Tibial nerve (tissue), 4 donors: ENCODE data around the gene TMEM132D. TPM values are rescaled to one million over a fixed set of nuclear protein-coding genes. Genes with fewer than 3 reads are reported as not detected.

Experiments used
- DNase-seq, 2 donors: peaks; one replicate each; pipeline ENCODE4 v3.0.0-alpha.2; 2019; ENCODE audit warnings: low spot score in 2 of 2
- H3K27ac ChIP-seq, 4 donors: fragments of 200-600 bp; sonication (generic) in 3 of 4; one replicate each; pipeline ENCODE4 v1.5.1; 2017 to 2019; ENCODE audit warnings: mild to moderate bottlenecking in 1 of 4
- H3K27me3 ChIP-seq, 2 donors: fragments of 200-600 bp; sonication (generic) in 1 of 2; one replicate each; pipeline versions ENCODE4 v1.5.1 to v1.6.0; 2017 to 2019
- H3K36me3 ChIP-seq, 3 donors: fragments of 200-600 bp; sonication (generic); one replicate each; pipeline ENCODE4 v1.5.1; 2018 to 2019
- H3K4me1 ChIP-seq, 4 donors: fragments of 200-600 bp; sonication (generic) in 3 of 4; one replicate each; pipeline ENCODE4 v1.5.1; 2017 to 2019
- H3K4me3 ChIP-seq, 4 donors: fragments of 200-600 bp; sonication (generic) in 3 of 4; one replicate each; pipeline ENCODE4 v1.5.1; 2017 to 2019; ENCODE audit warnings: mild to moderate bottlenecking in 1 of 4, moderate library complexity in 1 of 4
- H3K9me3 ChIP-seq, 4 donors: fragments of 200-600 bp; sonication (generic) in 3 of 4; one replicate each; pipeline ENCODE4 v1.5.1; 2017 to 2019
- CTCF ChIP-seq, 5 experiments: fragments of 200-600 bp in 3 of 5; fragments of 450-650 bp in 2 of 5; sonication (generic) in 3 of 5; IDR thresholded peaks; one replicate each; pipeline ENCODE4 v1.5.1; 2016 to 2019; ENCODE audit warnings: antibody characterized with exemption in 5 of 5, mild to moderate bottlenecking in 3 of 5, moderate library complexity in 2 of 5
- EP300 ChIP-seq, 2 donors: sonication (generic); formaldehyde crosslinking; IDR thresholded peaks; one replicate each; pipeline ENCODE4 v1.6.1; 2017; ENCODE audit warnings: antibody characterized with exemption in 2 of 2, mild to moderate bottlenecking in 1 of 2
- POLR2A ChIP-seq, 2 donors: fragments of 450-650 bp; IDR thresholded peaks; one replicate each; pipeline ENCODE4 v1.6.1; 2017; ENCODE audit warnings: antibody characterized with exemption in 2 of 2, mild to moderate bottlenecking in 2 of 2, moderate library complexity in 2 of 2
- WGBS, 2 donors: methylation state at CpG; one replicate each; pipeline ENCODE4 v1.1.5; 2018; 5-methylcytosine and 5-hydroxymethylcytosine counted together
- total RNA-seq, 4 donors: library from RNA; depleted of rRNA; stranded (reverse); fragments of >200 nt; gene quantifications; one replicate each; pipeline ENCODE4 v1.1.0, GENCODE V29; 2016

Gene TMEM132D
- under 1 TPM in 2 of 4 donors, not detected in 2; under 0.01 to 0.21 TPM for total RNA-seq

- no peak within 1 kb of the TSS for H3K27ac ChIP-seq
- H3K4me1 ChIP-seq: peaks cover 0 to 5% (median 0%) of the 10 kb centered on the region in 4 donors
- H3K9me3 ChIP-seq: no peaks in the 10 kb centered on the region
- 3 to 4% methylated on average over 10 to 48 of the region's 77 CpGs for WGBS, 2 donors
- H3K27me3 ChIP-seq: peaks cover 0 to 9% of the 10 kb centered on the region in 2 donors
- TF ChIP-seq CTCF (IDR thresholded peaks at IDR 0.05) (no peak), EP300 (IDR thresholded peaks at IDR 0.05) (no peak), POLR2A (IDR thresholded peaks at IDR 0.05) (no peak)
- H3K4me3 ChIP-seq: no peak within 1 kb of the TSS
- no peaks in the 10 kb centered on the region for H3K36me3 ChIP-seq
- no peak for DNase-seq
These were observed at the start of gene TMEM132D for GRCh38 chr12:129903956-129904829. Gene TMEM132D, minus strand, starts transcription at chr12:129904025.

GRCh38 chr12:129949651-129950050 is 45.8 kb upstream of the TMEM132D start:
- TF ChIP-seq CTCF (IDR thresholded peaks at IDR 0.05): no peak
- TF ChIP-seq EP300 (IDR thresholded peaks at IDR 0.05): no peak
- no peak for TF ChIP-seq POLR2A (IDR thresholded peaks at IDR 0.05)
- no peaks in the 10 kb centered on the region for H3K27me3 ChIP-seq
- DNase-seq: no peak
- H3K36me3 ChIP-seq: no peaks in the 10 kb centered on the region
- H3K4me1 ChIP-seq: no peaks in the 10 kb centered on the region
- H3K4me3 ChIP-seq: no peak overlapping the region
- WGBS, 2 donors: 86 to 90% methylated on average over 16 of the region's 16 CpGs
- H3K9me3 ChIP-seq: peaks cover 0 to 17% (median 0%) of the 10 kb centered on the region in 4 donors
- H3K27ac ChIP-seq: no peak overlapping the region

- Histone ChIP-seq H3K9me3 (peaks cover 0 to 4% (median 0%) of the 10 kb centered on the region in 4 donors), H3K4me3 (no peak overlapping the region), H3K27ac (no peak overlapping the region), H3K27me3 (no peaks in the 10 kb centered on the region), H3K36me3 (no peaks in the 10 kb centered on the region), H3K4me1 (no peaks in the 10 kb centered on the region)
- TF ChIP-seq POLR2A (IDR thresholded peaks at IDR 0.05) (no peak), CTCF (IDR thresholded peaks at IDR 0.05) (no peak), EP300 (IDR thresholded peaks at IDR 0.05) (no peak)
- DNase-seq: no peak
- WGBS, 2 donors: 28 to 44% methylated on average over 9 of the region's 9 CpGs
These were observed 37.8 kb upstream of the TMEM132D start for GRCh38 chr12:129941618-129942017.

- Histone ChIP-seq H3K4me3 (no peak overlapping the region), H3K36me3 (no peaks in the 10 kb centered on the region), H3K9me3 (peaks cover 0 to 21% (median 0%) of the 10 kb centered on the region in 4 donors), H3K4me1 (no peaks in the 10 kb centered on the region), H3K27ac (no peak overlapping the region), H3K27me3 (no peaks in the 10 kb centered on the region)
- TF ChIP-seq CTCF (IDR thresholded peaks at IDR 0.05) (no peak), EP300 (IDR thresholded peaks at IDR 0.05) (no peak), POLR2A (IDR thresholded peaks at IDR 0.05) (no peak)
- DNase-seq: no peak
- WGBS, 2 donors: 48 to 49% methylated on average over 7 of the region's 7 CpGs
These were observed 34.3 kb upstream of the TMEM132D start for GRCh38 chr12:129938089-129938488.

- Histone ChIP-seq H3K9me3 (peaks cover 0 to 25% (median 0%) of the 10 kb centered on the region in 4 donors), H3K27ac (no peak overlapping the region), H3K4me1 (no peaks in the 10 kb centered on the region), H3K36me3 (no peaks in the 10 kb centered on the region), H3K4me3 (no peak overlapping the region), H3K27me3 (no peaks in the 10 kb centered on the region)
- no peak for DNase-seq
- TF ChIP-seq CTCF (IDR thresholded peaks at IDR 0.05) (no peak), POLR2A (IDR thresholded peaks at IDR 0.05) (no peak), EP300 (IDR thresholded peaks at IDR 0.05) (no peak)
- WGBS, 2 donors: 35 to 40% methylated on average over 5 of the region's 5 CpGs
These were observed 33.6 kb upstream of the TMEM132D start for GRCh38 chr12:129937426-129937825.
